ENCODE results near the gene AMZ1.

AMZ1 gene

GRCh38 chr7:2650451-2650850 is 37.6 kb upstream of the AMZ1 start:
- in situ Hi-C loops (cut with HindIII; ENCODE audit: low sequenced_read_pairs), result loop anchor here (5.0 kb wide), 3 partner anchors 38 to 77 kb away; no protein-coding TSS in a partner anchor

GRCh38 chr7:2651336-2651735 is 36.7 kb upstream of the AMZ1 start:
- in situ Hi-C loops (cut with HindIII; ENCODE audit: low sequenced_read_pairs), result loop anchor here (5.0 kb wide), 3 partner anchors 39 to 76 kb away; no protein-coding TSS in a partner anchor

GRCh38 chr7:2651847-2652735 is 35.9 kb upstream of the AMZ1 start:
- in situ Hi-C loops (cut with HindIII; ENCODE audit: low sequenced_read_pairs), result loop anchor here (5.0 kb wide), 3 partner anchors 40 to 75 kb away; no protein-coding TSS in a partner anchor

GRCh38 chr7:2652736-2653060 is 35.3 kb upstream of the AMZ1 start:
- in situ Hi-C loops (cut with HindIII; ENCODE audit: low sequenced_read_pairs), result loop anchor here (5.0 kb wide), 3 partner anchors 40 to 75 kb away; no protein-coding TSS in a partner anchor

GRCh38 chr7:2654059-2654458 is 33.9 kb upstream of the AMZ1 start:
- in situ Hi-C loops (cut with HindIII; ENCODE audit: low sequenced_read_pairs), result loop anchor here (5.0 kb wide), 3 partner anchors 42 to 73 kb away; no protein-coding TSS in a partner anchor

GRCh38 chr7:2655870-2656614 is 32.0 kb upstream of the AMZ1 start:
- in situ Hi-C loops (cut with HindIII; ENCODE audit: low sequenced_read_pairs), result no loop called here

GRCh38 chr7:2657208-2657607 is 30.8 kb upstream of the AMZ1 start:
- in situ Hi-C loops (cut with HindIII; ENCODE audit: low sequenced_read_pairs), result no loop called here

- in situ Hi-C loops (cut with HindIII; ENCODE audit: low sequenced_read_pairs), result no loop called here
Measured at GRCh38 chr7:2657920-2658671, 29.9 kb upstream of the AMZ1 start.

GRCh38 chr7:2658941-2659340 is 29.1 kb upstream of the AMZ1 start:
- in situ Hi-C loops (cut with HindIII; ENCODE audit: low sequenced_read_pairs), result no loop called here

- in situ Hi-C loops (cut with HindIII; ENCODE audit: low sequenced_read_pairs), result no loop called here
Measured at GRCh38 chr7:2659556-2660358, 28.2 kb upstream of the AMZ1 start.

GRCh38 chr7:2660359-2661095 is 27.5 kb upstream of the AMZ1 start:
- in situ Hi-C loops (cut with HindIII; ENCODE audit: low sequenced_read_pairs), result no loop called here

- in situ Hi-C loops (cut with HindIII; ENCODE audit: low sequenced_read_pairs), result no loop called here
Measured at GRCh38 chr7:2661096-2661449, 26.9 kb upstream of the AMZ1 start.

GRCh38 chr7:2661602-2662272 is 26.3 kb upstream of the AMZ1 start:
- in situ Hi-C loops (cut with HindIII; ENCODE audit: low sequenced_read_pairs), result no loop called here

GRCh38 chr7:2662273-2663120 is 25.5 kb upstream of the AMZ1 start:
- in situ Hi-C loops (cut with HindIII; ENCODE audit: low sequenced_read_pairs), result no loop called here

- in situ Hi-C loops (cut with HindIII; ENCODE audit: low sequenced_read_pairs), result no loop called here
Measured at GRCh38 chr7:2663121-2663886, 24.7 kb upstream of the AMZ1 start.

- in situ Hi-C loops (cut with HindIII; ENCODE audit: low sequenced_read_pairs), result no loop called here
Measured at GRCh38 chr7:2663960-2664359, 24.0 kb upstream of the AMZ1 start.

GRCh38 chr7:2665359-2665791 is 22.6 kb upstream of the AMZ1 start:
- in situ Hi-C loops (cut with HindIII; ENCODE audit: low sequenced_read_pairs), result no loop called here
